Tongue (tissue), 2 donors: Measurements from ENCODE around the gene DRC7. TPM values are rescaled to one million over a fixed set of nuclear protein-coding genes. Genes with fewer than 3 reads are reported as not detected.

Experiments
- DNase-seq: peaks from one replicate; pipeline ENCODE4 v3.0.0-alpha.2; 2015
- total RNA-seq: library from RNA; depleted of rRNA; stranded (reverse); fragments of >200 nt; gene quantifications from one replicate; pipeline ENCODE4 v1.2.3, GENCODE V29; 2014

DRC7 gene
- total RNA-seq, 1 donor from 2014 or later, result not detected

DNA sequence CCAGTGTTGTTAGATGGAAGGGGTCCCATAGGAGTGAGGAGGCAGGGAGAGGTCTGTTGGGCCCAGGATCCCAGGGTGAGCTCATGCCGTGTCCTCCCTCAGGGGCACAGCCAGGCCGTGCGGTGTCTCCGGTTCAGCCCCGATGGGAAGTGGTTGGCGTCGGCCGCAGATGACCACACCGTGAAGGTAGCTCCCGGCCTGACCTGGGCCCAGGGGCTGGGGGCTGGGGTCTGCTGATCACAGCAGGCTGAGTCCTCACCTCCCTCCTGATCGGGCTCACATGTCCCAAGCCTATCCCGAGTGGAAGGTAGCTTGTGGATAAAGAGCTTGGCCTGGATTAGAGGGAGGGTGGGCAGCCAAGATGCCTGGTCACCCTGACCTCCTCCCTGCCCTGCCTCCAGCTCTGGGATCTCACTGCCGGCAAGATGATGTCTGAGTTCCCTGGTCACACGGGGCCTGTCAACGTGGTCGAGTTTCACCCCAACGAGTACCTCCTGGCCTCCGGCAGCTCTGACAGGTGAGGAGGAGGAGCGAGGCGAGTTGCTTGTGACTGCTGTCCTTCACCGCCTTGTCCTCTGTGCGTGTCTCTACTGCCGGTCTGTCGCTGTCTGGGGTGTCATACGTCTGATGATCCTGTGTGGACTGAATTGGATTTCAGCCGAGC lies 57.1 kb downstream of the DRC7 start:
- no peak for DNase-seq

DNA sequence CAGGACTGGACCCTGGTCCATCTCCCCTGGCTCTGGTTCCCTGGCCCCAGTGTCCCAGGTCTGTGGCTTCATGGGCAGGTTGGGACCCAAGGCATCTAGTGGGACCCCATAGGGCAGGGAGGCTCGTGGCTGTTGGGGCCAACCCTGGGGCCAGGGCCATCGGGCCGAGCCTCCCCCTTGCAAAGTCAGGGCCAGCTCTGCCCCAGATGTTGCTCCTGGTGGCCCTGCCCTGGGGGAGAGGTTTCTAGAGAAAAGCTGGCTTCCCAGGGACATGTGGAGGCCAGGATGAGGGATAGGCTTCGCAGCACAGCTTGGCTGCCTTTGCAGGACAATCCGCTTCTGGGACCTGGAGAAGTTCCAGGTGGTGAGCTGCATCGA lies 57.6 kb downstream of the DRC7 start:
- DNase-seq, result no peak

DNA sequence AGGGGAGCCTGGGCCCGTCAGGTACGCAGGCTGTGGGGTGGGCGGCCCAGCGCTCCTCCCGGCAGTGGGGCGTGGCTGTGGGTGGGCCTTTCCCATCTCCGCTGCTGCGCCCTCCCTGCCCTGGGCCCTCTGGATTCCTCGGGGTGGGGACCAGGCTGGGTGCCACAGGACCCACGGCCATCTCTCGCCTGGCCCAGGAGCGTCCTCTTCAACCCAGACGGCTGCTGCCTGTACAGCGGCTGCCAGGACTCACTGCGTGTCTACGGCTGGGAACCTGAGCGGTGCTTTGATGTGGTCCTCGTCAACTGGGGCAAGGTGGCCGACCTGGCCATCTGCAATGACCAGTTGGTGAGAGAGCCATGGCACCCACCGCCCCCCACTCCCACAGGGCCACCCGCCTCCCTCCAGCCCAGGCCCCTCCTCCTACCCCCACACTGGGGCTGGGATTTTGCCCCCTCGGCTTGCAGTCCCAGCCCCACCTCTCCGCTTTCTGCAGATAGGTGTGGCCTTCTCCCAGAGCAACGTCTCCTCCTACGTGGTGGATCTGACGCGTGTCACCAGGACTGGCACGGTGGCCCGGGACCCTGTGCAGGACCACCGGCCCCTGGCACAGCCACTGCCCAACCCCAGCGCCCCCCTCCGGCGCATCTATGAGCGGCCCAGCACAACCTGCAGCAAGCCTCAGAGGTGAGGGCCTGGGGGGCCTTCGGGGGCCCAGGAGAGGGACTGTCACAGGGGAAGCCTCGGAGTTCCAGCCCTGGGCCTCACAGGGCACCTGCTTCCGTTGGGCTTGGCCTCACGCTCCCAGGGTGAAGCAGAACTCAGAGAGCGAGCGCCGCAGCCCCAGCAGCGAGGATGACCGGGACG lies 58.2 kb downstream of the DRC7 start:
- peak; percentile 43 for DNase-seq

DNA sequence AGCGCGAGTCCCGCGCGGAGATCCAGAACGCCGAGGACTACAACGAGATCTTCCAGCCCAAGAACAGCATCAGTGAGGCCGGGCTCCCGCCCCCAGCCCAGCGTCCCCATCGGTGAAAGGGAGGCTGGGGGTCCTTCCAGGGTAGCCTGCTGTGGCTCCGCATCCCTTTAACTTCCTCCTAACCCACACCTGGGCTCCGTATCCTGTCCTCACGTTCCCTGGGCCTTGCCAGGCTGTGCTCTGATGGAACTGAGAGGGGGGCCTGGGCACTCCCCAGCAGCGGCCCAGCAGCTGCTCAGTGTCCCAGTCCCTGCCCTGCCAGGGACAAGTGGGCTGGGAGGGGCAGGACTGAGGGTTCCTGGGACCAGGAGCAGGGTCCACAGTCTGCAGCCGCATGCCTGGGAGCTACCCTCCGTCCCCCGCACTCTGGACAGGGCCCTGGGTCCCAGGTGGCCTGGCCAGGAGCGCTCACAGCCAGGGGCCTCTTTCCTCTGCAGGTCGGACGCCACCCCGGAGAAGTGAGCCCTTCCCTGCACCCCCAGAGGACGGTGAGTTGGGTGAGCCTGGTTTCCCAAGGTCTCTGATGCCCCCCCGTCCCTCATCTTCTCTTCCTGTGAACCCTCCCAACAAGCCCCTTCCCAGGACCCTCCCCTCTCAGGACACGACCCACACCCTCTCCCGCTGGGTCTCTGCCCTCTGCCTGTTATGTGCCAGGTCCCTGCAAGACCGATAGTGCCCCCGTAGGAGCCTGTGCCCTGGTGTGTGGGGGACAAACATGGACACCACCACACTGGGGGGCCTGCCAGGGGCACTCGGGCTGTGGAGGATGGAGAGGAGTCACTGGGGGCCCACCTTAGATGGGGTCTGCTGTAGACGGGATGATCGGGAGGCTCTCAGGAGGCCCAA lies 59.1 kb downstream of the DRC7 start:
- DNase-seq, result no peak

DNA sequence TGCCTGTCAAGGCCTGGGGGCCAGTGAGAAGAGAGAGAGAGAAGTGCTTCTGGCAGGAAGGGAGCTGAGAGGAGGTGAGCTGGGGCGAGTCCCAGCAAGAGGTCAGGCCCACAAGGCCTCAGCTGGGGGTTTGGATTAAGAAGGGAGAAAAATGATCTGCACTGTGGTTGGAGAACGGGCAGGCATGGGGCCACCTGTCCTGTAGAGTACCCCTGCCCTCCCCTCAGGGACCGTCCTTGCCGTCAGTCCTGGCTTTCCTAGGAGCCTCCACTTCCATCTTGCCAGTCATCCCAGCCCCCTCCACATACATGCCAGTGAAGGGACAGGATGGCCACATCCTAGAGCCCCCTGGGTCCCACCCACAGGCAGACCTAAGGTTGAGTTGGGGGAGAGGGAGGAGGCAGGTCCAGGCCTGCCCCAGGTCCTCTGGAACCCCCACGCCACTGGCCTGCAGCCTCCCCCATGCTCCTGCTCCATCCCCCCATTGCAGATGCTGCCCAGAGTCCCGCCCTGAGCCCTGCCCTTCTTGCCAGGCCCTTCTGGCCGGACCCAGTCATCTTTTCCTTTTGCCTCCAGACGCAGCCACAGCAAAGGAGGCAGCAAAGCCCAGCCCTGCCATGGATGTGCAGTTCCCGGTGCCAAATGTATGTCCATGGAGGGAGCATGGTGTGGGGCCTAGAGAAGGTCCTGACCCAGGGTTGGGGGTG lies 59.9 kb downstream of the DRC7 start:
- DNase-seq, result no peak

DNA sequence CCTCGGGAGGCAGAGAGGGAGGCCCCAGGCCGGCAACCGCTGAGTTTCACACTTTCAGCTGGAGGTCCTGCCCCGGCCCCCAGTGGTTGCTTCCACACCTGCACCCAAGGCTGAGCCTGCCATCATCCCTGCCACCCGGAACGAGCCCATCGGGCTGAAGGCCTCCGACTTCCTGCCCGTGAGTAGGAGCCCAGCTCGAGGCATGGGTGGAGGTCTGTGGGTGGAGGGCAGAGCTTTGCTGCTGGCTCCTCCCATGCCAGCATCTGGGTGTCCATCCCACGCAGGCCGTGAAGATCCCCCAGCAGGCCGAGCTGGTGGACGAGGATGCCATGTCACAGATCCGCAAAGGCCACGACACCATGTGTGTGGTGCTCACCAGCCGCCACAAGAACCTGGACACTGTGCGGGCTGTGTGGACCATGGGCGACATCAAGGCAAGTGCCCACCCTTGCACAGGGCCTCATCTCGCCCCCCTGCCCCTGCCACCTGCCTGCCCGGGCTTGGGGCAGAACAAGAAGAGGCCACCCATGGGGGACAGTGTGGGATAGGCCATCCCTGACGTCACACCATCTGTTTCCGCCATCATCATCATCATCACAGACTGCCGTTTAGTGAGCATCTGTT lies 60.6 kb downstream of the DRC7 start:
- no peak for DNase-seq

DNA sequence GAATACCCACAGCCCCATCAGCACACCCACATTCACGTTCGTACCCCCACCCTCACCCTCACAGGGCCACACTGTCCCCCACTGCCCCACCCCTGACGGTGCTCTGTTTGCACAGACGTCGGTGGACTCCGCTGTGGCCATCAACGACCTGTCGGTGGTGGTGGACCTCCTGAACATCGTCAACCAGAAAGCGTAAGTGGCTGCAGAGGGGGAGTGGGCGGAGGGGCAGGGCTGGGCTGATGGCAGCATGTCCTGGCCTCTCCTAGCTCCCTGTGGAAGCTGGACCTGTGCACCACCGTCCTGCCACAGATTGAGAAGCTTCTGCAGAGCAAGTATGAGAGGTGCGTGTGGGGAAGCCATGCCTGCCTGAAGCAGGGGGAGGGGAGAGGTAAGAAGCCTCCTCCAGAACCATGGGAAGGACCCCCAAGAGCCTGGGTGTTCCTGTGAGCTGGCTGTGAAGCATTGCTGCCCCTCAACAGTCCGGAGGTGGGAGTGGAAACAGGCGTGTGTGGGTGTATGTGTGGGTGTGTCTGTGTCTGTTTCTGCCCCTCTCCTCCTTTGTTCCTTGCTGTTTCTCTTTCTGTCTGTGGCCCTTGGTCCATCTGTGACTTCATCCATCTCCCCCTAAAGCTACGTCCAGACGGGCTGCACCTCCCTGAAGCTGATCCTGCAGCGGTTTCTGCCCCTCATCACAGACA lies 61.3 kb downstream of the DRC7 start:
- DNase-seq, result no peak

DNA sequence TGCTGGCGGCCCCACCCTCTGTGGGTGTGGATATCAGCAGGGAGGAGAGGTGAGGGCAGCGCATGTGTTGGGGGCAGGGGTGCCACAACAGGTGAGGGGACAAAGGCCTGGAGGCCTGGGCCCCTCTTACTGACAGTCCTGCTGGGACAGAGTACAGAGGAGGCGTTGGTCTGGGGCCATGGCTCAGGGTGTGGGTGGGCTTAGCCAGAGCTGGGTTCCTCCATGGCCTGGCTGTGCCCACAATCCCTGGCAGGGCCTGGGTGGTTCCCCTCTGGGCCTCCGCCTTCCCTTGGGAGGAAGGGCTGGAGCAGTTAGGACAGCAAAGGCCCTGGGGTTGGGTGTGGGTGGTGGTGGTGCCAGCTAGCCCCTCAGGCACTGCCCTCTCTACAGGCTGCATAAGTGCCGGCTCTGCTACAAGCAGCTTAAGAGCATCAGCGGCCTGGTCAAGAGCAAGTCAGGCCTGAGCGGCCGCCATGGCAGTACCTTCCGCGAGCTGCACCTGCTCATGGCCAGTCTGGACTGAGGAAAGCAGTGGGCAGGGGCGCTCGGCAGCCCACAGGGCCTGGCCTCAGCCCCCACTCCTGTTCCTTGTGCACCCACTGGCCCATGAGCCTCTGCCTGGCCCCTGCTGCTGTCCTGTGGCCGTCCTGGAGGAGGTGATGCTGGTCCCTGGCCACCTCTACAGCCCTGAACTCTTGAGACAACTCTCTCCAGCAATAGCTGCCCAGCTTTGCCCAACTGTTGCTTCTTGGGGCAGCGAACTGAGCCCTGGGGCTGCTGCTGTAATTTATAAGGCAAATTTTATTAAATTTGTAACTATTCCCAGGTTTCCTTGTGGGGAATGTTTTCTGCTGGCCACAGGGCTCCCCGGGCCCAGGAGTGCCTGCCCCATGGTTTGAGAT lies 62.1 kb downstream of the DRC7 start:
- DNase-seq, result no peak

DNA sequence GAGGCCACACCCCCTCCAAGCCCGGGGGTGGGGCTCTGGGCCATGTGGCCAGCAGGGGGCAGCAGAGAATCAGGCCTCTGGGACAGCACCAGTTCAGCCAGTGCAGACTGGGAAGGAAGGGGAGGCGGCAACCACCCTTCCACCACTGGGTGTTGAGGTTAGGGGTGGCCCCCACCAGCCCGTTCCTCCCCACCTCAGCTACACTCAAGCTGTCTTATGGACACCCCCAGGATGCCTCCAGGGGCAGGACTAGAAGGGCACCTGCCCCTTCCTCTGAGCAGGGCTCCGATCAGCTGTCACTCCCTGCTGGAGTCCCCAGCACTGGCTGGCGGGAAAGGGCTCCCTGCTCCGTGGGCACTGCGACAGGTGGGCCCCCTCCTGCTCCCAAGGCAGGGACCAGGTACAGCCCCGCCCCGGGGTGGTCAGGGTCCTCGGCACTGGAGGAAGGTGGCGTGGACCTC lies 62.8 kb downstream of the DRC7 start:
- DNase-seq, result peak; percentile 86

DNA sequence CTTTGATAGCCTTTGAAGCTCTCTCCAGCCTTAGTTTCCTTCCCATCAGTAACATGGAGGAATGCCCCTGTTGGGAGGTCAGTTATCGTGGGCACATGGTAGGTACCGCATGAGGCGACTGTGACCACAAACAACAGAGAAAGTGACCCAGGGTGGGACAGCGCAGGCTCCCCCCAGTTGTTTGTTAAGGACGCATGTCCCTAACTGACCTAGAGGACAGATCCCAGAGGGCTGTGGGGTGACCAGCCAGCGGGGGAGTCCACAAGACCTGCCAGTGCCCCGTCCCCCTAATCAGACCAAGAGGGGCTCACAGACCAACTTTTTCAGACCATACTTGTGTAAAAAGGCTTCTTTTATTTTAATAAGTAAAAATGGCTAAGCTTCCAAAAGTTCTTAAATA lies 63.3 kb downstream of the DRC7 start:
- no peak for DNase-seq

DNA sequence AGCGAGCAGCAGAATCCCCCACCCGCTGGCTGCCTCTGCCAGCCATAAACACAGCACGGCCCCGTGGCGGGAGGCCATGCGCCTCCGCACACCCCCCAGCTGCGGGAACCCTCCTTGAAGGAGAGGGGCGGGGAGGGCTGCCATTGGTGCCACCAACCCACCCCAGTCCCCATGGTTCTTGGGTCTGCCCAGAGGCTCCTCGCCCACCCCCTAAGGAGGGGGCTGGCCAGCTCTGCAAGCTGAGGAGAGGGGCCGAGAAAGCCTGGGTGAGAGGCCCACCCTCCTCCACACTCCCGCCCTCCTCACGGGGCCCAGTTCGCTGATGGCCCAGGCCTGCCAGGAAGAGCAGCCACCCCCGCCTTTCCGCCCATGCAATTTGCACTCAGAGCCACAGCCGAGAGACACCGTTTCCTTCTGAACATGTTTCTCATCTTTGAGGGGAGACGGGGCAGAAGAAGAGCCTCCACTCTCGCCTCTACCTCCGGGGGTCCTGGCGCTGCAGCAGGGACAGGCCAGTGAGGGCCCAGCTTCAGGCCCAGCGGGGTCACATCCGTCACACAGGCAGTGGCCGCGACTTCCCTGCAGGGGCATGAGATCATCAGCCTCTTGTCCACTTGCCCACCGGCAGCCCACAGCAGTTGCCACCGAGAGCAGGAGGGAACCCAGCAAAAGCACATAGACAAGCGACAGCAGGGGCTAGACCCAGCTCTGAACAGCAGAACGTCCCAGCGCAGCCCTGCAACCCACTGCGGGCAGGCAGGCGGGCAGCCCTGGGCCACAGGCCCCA lies 63.9 kb downstream of the DRC7 start:
- DNase-seq, result no peak

DNA sequence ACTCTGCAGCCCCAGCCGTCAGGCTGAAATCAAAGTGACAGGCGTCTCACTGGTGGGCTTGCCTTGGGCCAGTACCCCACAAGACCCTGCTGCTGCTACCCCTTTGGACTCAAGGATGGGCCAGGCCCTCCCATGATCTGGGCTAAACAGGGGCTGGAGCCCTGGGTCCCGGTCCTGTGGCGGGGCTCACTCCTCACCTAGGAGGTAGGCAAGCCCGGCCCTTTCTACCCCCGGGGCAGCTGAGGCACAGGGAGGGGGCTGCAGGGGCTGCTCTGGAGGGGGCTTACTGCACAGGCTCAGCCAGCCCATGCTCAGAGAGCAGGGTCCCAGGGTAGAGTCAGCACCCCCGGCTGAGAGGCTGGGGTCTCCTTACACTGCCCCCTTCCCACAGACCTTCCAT lies 64.5 kb downstream of the DRC7 start:
- no peak for DNase-seq

DNA sequence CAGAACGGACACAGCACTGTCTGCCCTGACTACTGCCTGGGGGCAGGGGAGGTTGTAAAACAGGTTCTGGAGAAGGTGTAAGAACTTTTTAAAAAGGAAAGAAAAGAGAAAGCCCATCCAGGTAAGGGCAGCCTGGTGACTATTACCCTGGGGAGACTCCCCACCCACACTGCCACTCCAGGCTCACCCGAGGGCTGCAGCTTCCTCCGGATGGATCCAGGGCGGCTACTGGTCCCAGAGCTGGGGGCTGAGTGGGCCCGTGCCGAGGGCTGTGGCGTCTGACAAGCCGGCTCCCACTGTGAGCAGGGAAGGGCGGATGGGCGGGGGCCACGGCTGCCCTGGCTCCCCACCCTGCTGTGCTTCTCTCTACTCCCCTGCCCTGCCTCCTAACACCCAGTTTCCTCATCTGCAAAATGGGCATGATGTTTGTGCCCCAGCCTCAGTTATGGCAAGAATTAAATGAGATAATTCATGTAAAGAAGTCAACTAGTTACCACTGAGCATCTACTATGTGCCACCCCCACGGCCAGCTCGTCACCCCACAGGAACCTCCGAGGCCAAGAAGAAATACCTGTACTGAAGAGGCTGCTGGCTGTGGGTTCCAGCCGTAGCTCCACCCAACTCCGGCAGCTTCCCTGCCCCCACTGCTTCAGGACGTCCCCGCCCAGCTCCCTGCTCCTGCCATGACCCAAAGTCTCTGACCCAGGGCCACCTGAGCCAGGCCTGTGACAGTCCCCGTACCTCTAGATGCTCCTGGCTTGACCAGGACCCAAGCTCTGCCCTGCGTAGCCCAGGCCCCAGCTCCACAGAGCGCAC lies 65.1 kb downstream of the DRC7 start:
- DNase-seq, result peak; percentile 37

DNA sequence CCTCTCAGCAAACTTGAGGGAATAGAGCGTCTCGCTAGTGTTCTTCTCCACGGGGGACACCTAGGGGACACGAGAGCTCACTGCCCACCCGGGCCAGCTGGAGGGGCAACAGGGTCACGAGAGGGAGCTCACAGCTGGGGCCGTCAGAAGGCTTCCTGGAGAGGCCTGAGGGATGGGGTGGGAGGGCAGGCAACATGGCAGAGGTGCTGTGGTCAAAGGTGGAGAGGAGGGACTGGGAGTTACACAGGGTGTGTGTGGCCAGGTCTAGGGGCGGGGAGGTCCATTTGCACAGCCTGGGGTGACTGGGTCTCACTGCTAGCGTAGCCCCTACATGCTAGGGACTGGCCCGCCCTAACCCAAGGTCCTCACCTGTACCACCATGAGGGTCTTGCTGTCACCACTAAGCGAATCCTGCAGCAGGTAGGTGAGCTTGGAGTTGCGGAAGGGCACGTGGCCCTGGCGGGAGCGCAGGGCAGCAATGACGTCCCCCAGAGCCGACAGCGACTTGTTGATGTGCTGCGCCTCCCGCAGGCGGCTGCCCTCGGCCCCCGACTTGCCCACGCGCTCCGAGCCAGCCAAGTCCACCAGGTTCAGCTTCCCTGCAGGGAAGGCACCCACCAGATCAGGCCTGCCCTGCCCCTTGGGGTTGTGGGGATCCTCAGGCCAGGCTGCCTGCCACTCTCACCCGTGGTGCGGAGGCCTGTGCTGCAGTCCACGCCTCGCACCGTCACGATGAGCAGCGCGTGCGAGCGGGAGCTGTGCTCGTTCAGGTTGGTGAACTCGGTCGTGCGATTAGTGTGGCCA lies 66.0 kb downstream of the DRC7 start:
- no peak for DNase-seq

DNA sequence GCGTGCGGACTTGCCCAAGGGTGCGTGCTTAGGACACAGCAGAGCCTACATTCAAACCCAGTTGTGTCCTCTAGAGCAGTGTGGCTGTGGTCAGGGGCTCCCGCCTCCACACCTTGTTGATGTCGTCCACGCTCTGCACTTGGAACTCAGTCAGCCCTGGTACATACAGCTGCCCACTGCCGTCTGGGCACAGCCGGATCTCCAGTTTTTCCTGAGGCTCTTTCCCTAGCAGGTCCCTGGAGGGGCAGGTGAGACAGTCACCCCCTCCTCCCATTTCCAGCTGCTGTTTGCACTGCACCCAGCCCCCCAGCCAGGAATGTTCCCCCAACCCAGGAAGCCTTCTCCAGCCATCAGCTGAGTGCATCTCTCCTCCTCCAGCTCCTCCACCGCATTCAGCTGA lies 66.7 kb downstream of the DRC7 start:
- no peak for DNase-seq

DNA sequence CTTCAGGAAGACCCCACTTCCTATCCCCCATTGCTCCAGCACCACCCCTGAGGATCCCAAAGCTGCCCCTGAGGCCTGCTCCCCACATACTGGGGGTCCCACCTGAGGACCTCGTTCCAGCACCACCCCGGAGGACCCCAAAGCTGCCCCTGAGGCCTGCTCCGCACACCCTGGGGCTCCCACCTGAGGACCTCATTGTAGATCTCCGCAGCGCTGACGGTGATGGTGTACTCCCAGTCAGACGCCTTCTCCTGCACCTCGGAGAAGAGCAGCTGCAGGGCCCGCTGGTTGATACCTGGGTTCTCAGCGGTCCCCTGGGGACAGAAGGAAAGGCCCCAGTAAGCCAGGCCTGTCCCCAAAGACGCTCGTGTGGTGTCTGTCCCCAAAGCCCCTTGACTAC lies 67.4 kb downstream of the DRC7 start:
- no peak for DNase-seq

DNA sequence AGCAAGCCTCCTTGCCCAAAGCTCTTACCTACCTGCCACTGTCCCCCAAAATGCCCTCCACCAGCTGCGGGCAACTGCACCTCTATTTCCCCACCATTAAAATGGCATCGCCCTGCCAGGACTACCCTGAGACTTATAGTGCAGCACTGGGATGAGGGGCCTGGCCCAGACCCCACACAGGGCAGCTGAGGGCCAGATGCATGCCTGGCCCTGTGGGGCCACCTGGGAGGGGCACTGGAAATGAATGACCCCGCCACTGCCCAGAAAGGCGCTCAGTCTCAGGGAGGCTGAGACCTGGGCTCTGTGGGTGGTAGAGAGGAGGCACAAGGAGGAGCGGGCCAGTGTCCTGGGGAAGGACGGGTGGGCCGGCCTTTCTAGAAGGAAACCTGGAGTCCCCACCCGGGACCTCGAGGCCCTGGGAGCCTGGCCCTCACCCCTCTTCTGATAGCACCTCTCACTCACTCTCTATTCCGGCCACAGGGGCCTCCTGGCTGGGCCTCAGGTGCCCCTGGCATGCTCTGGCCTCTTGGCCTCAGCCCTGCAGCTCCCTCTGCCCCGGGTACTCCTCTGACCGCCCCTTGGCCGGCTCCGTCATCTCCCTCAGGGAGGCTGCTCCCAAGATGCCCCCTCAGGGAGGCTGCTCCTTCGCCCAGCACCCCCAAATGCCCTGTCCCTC lies 67.9 kb downstream of the DRC7 start:
- no peak for DNase-seq
